Astrocyte (in vitro differentiated cells and primary cell): ENCODE results near the gene KRTAP5-6. TPM values are rescaled to one million over a fixed set of nuclear protein-coding genes. Genes with fewer than 3 reads are reported as not detected.
A peak's percentile ranks its signal among the peaks of the same experiment; 100 is the strongest.

Experiments used
- DNase-seq: peaks from one replicate; pipeline ENCODE4 v3.0.0-alpha.2; 2010; ENCODE audit warnings: low read depth
- FAIRE-seq: peaks from 2 replicates; lab custom pipeline; 2011; peaks lifted over from hg19 to GRCh38; lab: Jason Lieb, UNC
- H2AFZ ChIP-seq: 2 replicates; pipeline ENCODE4 v1.6.0; 2012; ENCODE audit warnings: low read depth, low read length, inconsistent platforms
- H3K27ac ChIP-seq: 2 replicates; pipeline ENCODE4 v1.5.1; 2011; ENCODE audit warnings: low read depth, low read length, inconsistent platforms
- H3K27me3 ChIP-seq: 2 replicates; pipeline ENCODE4 v1.6.0; 2011; ENCODE audit warnings: low read length, inconsistent platforms; ENCODE audit not compliant: insufficient read depth
- H3K36me3 ChIP-seq: 2 replicates; pipeline ENCODE4 v1.5.1; 2011; ENCODE audit warnings: low read length, inconsistent platforms; ENCODE audit not compliant: insufficient read depth
- H3K4me1 ChIP-seq: 2 replicates; pipeline ENCODE4 v1.5.1; 2011; ENCODE audit warnings: low read length, inconsistent platforms; ENCODE audit not compliant: insufficient read depth
- H3K4me2 ChIP-seq: 2 replicates; pipeline ENCODE4 v1.6.0; 2012; ENCODE audit warnings: low read length, inconsistent platforms
- H3K4me3 ChIP-seq: 2 replicates; pipeline ENCODE4 v1.5.1; 2011; ENCODE audit warnings: low read depth, mild to moderate bottlenecking, low read length, inconsistent platforms; ENCODE audit not compliant: insufficient read depth
- H3K79me2 ChIP-seq: 2 replicates; pipeline ENCODE4 v1.6.0; 2012; ENCODE audit warnings: mild to moderate bottlenecking, low read length, inconsistent platforms; ENCODE audit not compliant: insufficient read depth
- H3K9ac ChIP-seq: 2 replicates; pipeline ENCODE4 v1.6.0; 2012; ENCODE audit warnings: mild to moderate bottlenecking, low read length, inconsistent platforms
- H3K9me3 ChIP-seq: 2 replicates; pipeline ENCODE4 v1.5.1; 2012; ENCODE audit warnings: low read depth, mild to moderate bottlenecking, low read length, inconsistent platforms; ENCODE audit not compliant: insufficient read depth
- H4K20me1 ChIP-seq: 2 replicates; pipeline ENCODE4 v1.6.0; 2012; ENCODE audit warnings: low read length, inconsistent platforms; ENCODE audit not compliant: insufficient read depth
- H3K27ac Mint-ChIP-seq: one replicate; pipeline ENCODE4 v1.8.0; 2021; ENCODE audit warnings: mild to moderate bottlenecking, mixed read lengths; ENCODE audit not compliant: unreplicated experiment
- H3K27me3 Mint-ChIP-seq: one replicate; pipeline ENCODE4 v1.8.0; 2021; ENCODE audit warnings: low read depth, mixed read lengths; ENCODE audit not compliant: unreplicated experiment
- H3K36me3 Mint-ChIP-seq: one replicate; pipeline ENCODE4 v1.8.0; 2021; ENCODE audit warnings: low read depth, mixed read lengths; ENCODE audit not compliant: unreplicated experiment
- H3K4me1 Mint-ChIP-seq: one replicate; pipeline ENCODE4 v1.8.0; 2021; ENCODE audit warnings: low read depth, mixed read lengths; ENCODE audit not compliant: unreplicated experiment
- H3K4me3 Mint-ChIP-seq: one replicate; pipeline ENCODE4 v1.8.0; 2021; ENCODE audit warnings: mild to moderate bottlenecking, moderate library complexity, mixed read lengths; ENCODE audit not compliant: unreplicated experiment
- H3K9me3 Mint-ChIP-seq: one replicate; pipeline ENCODE4 v1.8.0; 2021; ENCODE audit warnings: mild to moderate bottlenecking, mixed read lengths; ENCODE audit not compliant: unreplicated experiment
- EZH2 ChIP-seq: IDR thresholded peaks from 2 replicates; pipeline ENCODE4 v1.6.1; 2012; ENCODE audit warnings: mild to moderate bottlenecking, low read length, inconsistent platforms; ENCODE audit not compliant: insufficient read depth
- total RNA-seq: library from RNA; stranded (reverse); gene quantifications from 2 replicates; pipeline ENCODE4 v1.2.1, GENCODE V29; 2021
- TF ChIP-seq, protein P1 (sequence below): IDR thresholded peaks from 2 replicates; pipeline ENCODE4 v1.5.1; 2011; ENCODE audit warnings: low read depth, mild to moderate bottlenecking, inconsistent platforms, low read length, moderate library complexity; ENCODE audit not compliant: insufficient read depth

The KRTAP5-6 gene
- total RNA-seq, 1 donor from 2014 or later = not detected

DNA sequence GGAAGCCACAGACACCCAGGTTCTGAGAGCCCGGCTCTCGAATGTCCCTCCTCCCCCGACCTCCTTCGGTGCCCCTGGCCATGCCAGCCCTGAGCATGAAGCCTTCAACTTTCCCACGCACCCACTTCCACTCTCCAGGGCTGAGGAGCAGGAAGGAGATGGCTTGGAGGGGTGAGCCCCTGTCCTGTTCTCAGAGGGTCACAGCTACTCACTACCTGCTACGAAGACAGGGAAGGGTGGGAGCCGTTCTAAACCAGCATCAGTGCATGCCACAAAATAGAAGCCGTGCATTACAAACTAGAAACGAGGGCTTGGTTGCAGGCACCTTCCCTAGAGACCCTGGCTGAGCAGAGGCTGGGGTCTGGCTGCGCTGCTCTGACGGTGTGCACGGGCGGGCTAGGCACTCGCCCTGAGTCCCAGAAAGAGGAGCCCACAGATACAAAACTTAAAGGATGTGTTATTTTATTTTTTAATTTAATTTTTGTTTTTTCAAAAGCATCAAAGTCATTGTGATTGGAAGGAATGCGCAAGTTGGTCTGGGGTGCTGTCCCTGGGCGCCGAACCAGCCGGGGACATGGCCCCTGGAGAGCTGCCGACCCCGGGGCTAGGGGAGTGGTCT, 4.2 kb upstream of the KRTAP5-6 start:
- H3K4me1 ChIP-seq = peaks cover 5% of the 10 kb centered on the region
- FAIRE-seq (no peak), DNase-seq (no peak)
- TF ChIP-seq, protein P1, sequence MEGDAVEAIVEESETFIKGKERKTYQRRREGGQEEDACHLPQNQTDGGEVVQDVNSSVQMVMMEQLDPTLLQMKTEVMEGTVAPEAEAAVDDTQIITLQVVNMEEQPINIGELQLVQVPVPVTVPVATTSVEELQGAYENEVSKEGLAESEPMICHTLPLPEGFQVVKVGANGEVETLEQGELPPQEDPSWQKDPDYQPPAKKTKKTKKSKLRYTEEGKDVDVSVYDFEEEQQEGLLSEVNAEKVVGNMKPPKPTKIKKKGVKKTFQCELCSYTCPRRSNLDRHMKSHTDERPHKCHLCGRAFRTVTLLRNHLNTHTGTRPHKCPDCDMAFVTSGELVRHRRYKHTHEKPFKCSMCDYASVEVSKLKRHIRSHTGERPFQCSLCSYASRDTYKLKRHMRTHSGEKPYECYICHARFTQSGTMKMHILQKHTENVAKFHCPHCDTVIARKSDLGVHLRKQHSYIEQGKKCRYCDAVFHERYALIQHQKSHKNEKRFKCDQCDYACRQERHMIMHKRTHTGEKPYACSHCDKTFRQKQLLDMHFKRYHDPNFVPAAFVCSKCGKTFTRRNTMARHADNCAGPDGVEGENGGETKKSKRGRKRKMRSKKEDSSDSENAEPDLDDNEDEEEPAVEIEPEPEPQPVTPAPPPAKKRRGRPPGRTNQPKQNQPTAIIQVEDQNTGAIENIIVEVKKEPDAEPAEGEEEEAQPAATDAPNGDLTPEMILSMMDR = no peak
- TF ChIP-seq EZH2 = no peak
- H3K9me3 ChIP-seq = no peaks in the 10 kb centered on the region
- H3K9me3 Mint-ChIP-seq = peaks cover 13% of the 10 kb centered on the region
- H3K27me3 Mint-ChIP-seq = peaks cover 63% of the 10 kb centered on the region
- H3K9ac ChIP-seq = no peak overlapping the region
- no peaks in the 10 kb centered on the region for H3K36me3 ChIP-seq
- no peak overlapping the region for H2AFZ ChIP-seq
- no peak overlapping the region for H3K27ac ChIP-seq
- no peak overlapping the region for H3K4me3 Mint-ChIP-seq
- H4K20me1 ChIP-seq = no peaks in the 10 kb centered on the region
- peaks cover 3% of the 10 kb centered on the region for H3K36me3 Mint-ChIP-seq
- H3K27me3 ChIP-seq = peaks cover 3% of the 10 kb centered on the region
- no peak overlapping the region for H3K27ac Mint-ChIP-seq
- H3K4me2 ChIP-seq = peak overlapping the region; percentile 82
- H3K4me3 ChIP-seq = no peak overlapping the region
- peaks cover 2% of the 10 kb centered on the region for H3K4me1 Mint-ChIP-seq
- no peaks in the 10 kb centered on the region for H3K79me2 ChIP-seq

GRCh38 chr11:1693327-1694063, 3.5 kb upstream of the KRTAP5-6 start:
- peaks cover 2% of the 10 kb centered on the region for H3K4me1 Mint-ChIP-seq
- peak overlapping the region; percentile 44 for H3K9ac ChIP-seq
- no peaks in the 10 kb centered on the region for H3K79me2 ChIP-seq
- H3K4me2 ChIP-seq = peak overlapping the region; percentile 82
- no peaks in the 10 kb centered on the region for H3K9me3 ChIP-seq
- peaks cover 3% of the 10 kb centered on the region for H3K27me3 ChIP-seq
- peaks cover 5% of the 10 kb centered on the region for H3K4me1 ChIP-seq
- peak overlapping the region; percentile 76 for H3K4me3 Mint-ChIP-seq
- H4K20me1 ChIP-seq = no peaks in the 10 kb centered on the region
- H3K4me3 ChIP-seq = peak overlapping the region; percentile 35
- DNase-seq (peak; percentile 23), FAIRE-seq (no peak)
- TF ChIP-seq, protein P1 = peak; percentile 83
- no peak for TF ChIP-seq EZH2
- H3K27ac Mint-ChIP-seq = no peak overlapping the region
- H2AFZ ChIP-seq = peak overlapping the region; percentile 80
- H3K27ac ChIP-seq = no peak overlapping the region
- peaks cover 65% of the 10 kb centered on the region for H3K27me3 Mint-ChIP-seq
- peaks cover 3% of the 10 kb centered on the region for H3K36me3 Mint-ChIP-seq
- H3K36me3 ChIP-seq = no peaks in the 10 kb centered on the region
- peaks cover 15% of the 10 kb centered on the region for H3K9me3 Mint-ChIP-seq
